GM20431 (cell line): ENCODE measurements around the gene SAFB.

Source experiments
- in situ Hi-C: fragments of 300-500 bp; cut with MseI, MboI; formaldehyde crosslinking; loops from one replicate; pipeline ENCODE4 v1.15.0; 2020; ENCODE audit warnings: low sequenced_read_pairs; ENCODE audit not compliant: unreplicated experiment

SAFB gene

GRCh38 chr19:5622465-5623396, at the start of gene SAFB, which contains the start of gene SAFB2:
Gene SAFB, plus strand, starts transcription at chr19:5623083. Its CDS starts 123 bp downstream, at chr19:5623206.
Gene SAFB2, minus strand, starts transcription at chr19:5622776. Its CDS starts 61 bp downstream, at chr19:5622715.
- in situ Hi-C loops, result no loop called here

- in situ Hi-C loops, result no loop called here
These were observed 47.3 kb upstream of the SAFB start for GRCh38 chr19:5575590-5575989.

GRCh38 chr19:5578097-5578846, 44.6 kb upstream of the SAFB start:
- in situ Hi-C loops, result no loop called here

- in situ Hi-C loops, result no loop called here
These were observed 43.6 kb upstream of the SAFB start for GRCh38 chr19:5579286-5579685.

- in situ Hi-C loops, result no loop called here
These were observed 43.2 kb upstream of the SAFB start for GRCh38 chr19:5579697-5580096.

GRCh38 chr19:5580161-5580571, 42.7 kb upstream of the SAFB start:
- in situ Hi-C loops, result no loop called here

GRCh38 chr19:5585461-5586299, 37.2 kb upstream of the SAFB start:
- in situ Hi-C loops, result no loop called here

GRCh38 chr19:5586300-5587070, 36.4 kb upstream of the SAFB start:
- in situ Hi-C loops, result no loop called here

GRCh38 chr19:5587071-5587455, 35.8 kb upstream of the SAFB start:
- in situ Hi-C loops, result no loop called here

GRCh38 chr19:5587661-5588060, 35.2 kb upstream of the SAFB start:
- in situ Hi-C loops, result no loop called here

GRCh38 chr19:5588441-5588840, 34.4 kb upstream of the SAFB start:
- in situ Hi-C loops, result no loop called here

- in situ Hi-C loops, result no loop called here
These were observed 33.8 kb upstream of the SAFB start for GRCh38 chr19:5588906-5589676.

GRCh38 chr19:5590151-5590864, 32.6 kb upstream of the SAFB start:
- in situ Hi-C loops, result no loop called here

GRCh38 chr19:5590865-5591154, 32.1 kb upstream of the SAFB start:
- in situ Hi-C loops, result no loop called here

- in situ Hi-C loops, result no loop called here
These were observed 31.4 kb upstream of the SAFB start for GRCh38 chr19:5591476-5591875.

- in situ Hi-C loops, result no loop called here
These were observed 30.1 kb upstream of the SAFB start for GRCh38 chr19:5592531-5593342.
